HG02588 (cell line): ENCODE measurements around the gene ACE.

Experiments used
- ATAC-seq: cut with Tn5 transposase; IDR thresholded peaks from one replicate; pipeline ENCODE4 v1.9.1; 2021; ENCODE audit warnings: mild to moderate bottlenecking, moderate library complexity; ENCODE audit not compliant: unreplicated experiment

Gene ACE

GRCh38 chr17:63490329-63490728, 13.5 kb downstream of the ACE start:
- ATAC-seq: no peak

GRCh38 chr17:63490858-63491400, 14.1 kb downstream of the ACE start:
- ATAC-seq: no peak

GRCh38 chr17:63491413-63491812, 14.6 kb downstream of the ACE start:
- no peak for ATAC-seq

DNA sequence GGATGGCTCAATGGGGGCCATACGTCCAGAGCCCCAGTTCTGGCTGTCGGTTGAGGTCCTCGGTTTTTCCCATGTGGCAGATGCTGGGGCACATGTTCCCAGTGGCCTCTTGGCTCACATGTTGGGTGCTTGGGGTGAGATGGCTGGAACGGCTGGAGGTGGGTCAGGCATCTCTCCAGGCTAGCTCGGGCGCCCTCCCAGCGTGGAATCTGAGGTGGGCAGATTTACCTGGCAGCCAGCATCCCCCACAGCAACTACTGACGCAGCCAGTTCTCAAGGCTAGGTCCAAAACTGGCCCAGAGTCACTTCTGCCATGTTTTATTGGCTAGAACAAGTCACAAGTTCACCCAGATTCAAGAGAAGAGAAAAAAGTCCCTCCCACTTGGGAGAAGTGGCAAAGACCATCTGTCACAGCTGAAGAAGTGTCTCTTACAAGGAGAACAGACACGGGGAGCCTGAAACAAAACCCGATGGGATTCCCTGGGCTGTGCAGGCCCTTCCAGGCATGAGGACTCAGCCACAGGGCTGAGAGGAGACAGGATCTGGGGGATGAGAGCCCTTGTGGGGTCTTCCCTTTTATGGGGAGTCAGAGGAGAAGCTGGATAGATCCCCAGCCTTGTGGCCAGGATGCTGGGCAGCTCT, 15.2 kb downstream of the ACE start:
- ATAC-seq: no peak

GRCh38 chr17:63492940-63493339, 16.1 kb downstream of the ACE start:
- no peak for ATAC-seq

DNA sequence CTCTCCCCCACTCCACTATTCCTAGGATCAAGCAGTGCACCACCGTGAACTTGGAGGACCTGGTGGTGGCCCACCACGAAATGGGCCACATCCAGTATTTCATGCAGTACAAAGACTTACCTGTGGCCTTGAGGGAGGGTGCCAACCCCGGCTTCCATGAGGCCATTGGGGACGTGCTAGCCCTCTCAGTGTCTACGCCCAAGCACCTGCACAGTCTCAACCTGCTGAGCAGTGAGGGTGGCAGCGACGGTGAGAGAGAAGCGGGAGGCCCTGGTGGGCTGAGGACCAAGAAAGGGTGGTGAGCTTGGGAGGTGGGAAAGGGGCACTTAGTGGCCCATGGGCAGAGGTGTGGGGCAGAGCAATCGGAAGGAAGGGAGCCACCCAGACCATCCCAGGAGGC, 16.6 kb downstream of the ACE start:
- ATAC-seq: no peak

DNA sequence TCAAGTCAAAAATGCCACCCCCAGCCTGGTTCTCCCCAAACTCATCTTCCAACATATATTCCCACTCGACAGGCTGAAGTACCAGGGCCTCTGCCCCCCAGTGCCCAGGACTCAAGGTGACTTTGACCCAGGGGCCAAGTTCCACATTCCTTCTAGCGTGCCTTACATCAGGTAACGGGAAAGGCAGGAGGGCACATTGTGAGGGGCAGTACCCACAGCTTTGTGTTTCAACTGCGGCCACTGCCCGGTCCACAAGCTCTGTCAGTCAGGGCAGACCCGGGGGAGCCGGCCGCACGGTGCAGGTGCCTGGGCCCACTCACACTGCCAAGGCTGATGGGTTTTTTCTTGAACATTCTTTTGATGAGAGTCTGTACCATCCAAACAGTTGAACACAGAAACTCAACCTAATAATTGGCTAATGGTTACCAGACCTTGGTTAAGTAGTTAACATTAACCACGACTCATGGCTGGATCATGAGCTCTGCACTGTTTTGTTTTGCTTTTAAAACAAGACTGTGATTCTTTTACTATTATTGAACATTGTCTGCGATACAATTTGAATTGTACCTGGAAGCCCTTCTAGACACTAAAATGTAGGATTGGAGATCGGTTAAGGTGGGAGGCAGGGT, 17.6 kb downstream of the ACE start:
- no peak for ATAC-seq

GRCh38 chr17:63495491-63495890, 18.6 kb downstream of the ACE start:
- ATAC-seq: no peak

DNA sequence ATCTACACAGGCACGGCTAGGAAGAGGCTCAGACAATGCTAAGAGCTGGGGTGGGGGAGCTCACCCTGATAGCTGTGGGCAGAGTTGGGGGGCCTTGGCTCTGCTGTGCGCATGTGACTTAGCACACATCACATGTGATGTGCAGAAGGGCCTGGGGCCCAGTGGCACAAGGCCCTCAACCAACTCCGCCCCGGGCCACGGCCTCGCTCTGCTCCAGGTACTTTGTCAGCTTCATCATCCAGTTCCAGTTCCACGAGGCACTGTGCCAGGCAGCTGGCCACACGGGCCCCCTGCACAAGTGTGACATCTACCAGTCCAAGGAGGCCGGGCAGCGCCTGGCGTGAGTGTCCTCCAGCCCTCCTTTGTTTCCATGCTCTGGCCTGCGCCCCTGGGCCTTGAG, 19.3 kb downstream of the ACE start:
- ATAC-seq: no peak

- no peak for ATAC-seq
Observed at GRCh38 chr17:63496663-63497400, 20.0 kb downstream of the ACE start.

- no peak for ATAC-seq
Observed at GRCh38 chr17:63497708-63498483, 21.0 kb downstream of the ACE start.

DNA sequence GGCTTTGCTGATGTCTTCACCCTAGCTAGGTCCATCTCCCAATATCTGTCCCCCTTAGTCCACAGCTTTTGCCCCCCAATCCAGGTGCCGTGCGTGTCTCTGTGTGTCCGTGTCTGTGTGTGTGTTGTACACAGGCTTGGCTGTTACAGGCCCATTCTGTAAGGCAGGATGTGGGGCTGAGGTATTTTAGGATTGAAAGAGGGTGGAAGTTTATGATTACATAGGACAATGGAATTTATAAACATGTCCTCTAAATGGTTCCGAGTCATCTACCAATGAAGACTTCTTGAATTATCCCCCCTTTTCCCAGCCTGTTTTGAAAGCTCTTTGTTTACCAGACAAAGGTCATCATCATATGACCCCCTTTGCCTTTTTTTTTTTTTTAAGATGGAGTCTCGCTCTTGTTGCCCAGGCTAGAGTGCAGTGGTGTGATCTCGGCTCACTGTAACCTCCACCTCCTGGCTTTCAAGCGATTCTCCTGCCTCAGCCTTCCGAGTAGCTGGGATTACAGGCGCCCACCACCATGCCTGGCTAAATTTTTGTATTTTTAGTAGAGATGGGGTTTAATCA, 21.9 kb downstream of the ACE start:
- no peak for ATAC-seq

GRCh38 chr17:63500543-63501390, 23.9 kb downstream of the ACE start:
- ATAC-seq: no peak

GRCh38 chr17:63503341-63503705, 26.5 kb downstream of the ACE start:
- ATAC-seq: no peak

GRCh38 chr17:63504261-63504660, 27.4 kb downstream of the ACE start:
- ATAC-seq: no peak

DNA sequence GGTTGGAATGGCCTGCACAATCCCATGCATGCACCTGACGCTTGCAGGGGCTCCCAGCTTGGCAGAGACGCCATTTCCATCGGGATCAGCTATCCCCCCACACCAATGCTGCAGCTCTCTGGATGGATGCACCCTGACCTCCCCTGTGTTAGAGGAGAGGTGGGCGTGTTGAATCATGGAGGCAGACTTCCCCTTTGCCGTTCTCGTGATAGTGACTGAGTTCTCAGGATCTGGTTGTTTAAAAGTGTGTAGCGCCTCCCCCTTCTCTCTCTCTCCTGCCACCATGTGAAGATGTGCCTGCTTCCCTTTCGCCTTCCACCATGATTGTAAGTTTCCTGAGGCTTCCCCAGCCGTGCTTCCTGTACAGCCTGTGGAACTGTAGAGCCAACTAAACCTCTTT, 28.5 kb downstream of the ACE start:
- ATAC-seq: no peak

GRCh38 chr17:63506627-63507026, 29.8 kb downstream of the ACE start:
- no peak for ATAC-seq

GRCh38 chr17:63511331-63511730, 34.5 kb downstream of the ACE start:
- ATAC-seq: no peak

DNA sequence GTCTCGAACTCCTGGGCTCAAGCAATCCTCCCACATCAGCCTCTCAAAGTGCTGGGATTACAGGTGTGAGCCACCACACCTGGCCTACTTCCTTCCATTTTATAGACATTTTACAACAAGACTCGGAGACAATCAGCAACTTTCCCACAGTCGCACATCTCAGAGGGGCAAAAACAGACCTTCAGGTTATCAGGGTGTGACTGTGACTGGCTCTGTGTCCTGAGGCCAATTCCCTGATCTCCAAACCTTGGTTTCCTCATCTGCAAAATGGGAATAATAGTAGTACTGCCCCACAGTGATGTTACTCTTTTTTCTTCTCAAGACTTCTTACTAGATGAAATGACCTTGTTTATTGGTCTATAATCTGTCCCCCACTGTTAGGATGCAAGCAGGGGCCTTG, 35.5 kb downstream of the ACE start:
- ATAC-seq: no peak
